ENCODE measurements around the gene AGAP2.

DNA sequence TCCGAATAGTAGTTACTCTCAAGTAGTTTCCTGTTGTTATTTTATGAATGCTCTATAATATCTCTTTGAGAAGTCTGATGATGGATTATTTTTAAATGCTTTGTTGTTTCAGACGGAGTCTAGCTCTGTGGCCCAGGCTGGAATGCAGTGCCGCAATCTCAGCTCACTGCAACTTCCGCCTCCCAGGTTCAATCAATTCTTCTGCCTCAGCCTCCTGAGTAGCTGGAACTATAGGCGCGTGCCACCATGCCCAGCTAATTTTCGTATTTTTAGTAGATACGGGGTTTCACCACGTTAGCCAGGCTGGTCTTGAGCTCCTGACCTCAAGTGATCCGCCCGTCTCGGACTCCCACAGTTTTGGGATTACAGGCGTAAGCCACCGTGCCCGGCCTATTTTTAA is 46.0 kb downstream of the AGAP2 start:
- TF ChIP-seq, protein P1, sequence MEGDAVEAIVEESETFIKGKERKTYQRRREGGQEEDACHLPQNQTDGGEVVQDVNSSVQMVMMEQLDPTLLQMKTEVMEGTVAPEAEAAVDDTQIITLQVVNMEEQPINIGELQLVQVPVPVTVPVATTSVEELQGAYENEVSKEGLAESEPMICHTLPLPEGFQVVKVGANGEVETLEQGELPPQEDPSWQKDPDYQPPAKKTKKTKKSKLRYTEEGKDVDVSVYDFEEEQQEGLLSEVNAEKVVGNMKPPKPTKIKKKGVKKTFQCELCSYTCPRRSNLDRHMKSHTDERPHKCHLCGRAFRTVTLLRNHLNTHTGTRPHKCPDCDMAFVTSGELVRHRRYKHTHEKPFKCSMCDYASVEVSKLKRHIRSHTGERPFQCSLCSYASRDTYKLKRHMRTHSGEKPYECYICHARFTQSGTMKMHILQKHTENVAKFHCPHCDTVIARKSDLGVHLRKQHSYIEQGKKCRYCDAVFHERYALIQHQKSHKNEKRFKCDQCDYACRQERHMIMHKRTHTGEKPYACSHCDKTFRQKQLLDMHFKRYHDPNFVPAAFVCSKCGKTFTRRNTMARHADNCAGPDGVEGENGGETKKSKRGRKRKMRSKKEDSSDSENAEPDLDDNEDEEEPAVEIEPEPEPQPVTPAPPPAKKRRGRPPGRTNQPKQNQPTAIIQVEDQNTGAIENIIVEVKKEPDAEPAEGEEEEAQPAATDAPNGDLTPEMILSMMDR (IDR thresholded peaks at IDR 0.05): no peak
- no peak for TF ChIP-seq POLR2A (IDR thresholded peaks at IDR 0.05)
